ENCODE data around the gene UIMC1. TPM values are rescaled to one million over a fixed set of nuclear protein-coding genes. Genes with fewer than 3 reads are reported as not detected.
"Not testable (repeated sequence)": the region's sequence is repeated elsewhere in the genome, so short reads cannot be mapped to it uniquely, and the experiment has no call there.

The UIMC1 gene
- 10 to 100 TPM in 11 of 12 donors, not detected in 1; 15.1 to 47.4 (median 31.0) TPM for polyA plus RNA-seq (ENCODE audit: insufficient read length in 12 of 12)
- long read RNA-seq, donor 1, partial matches to known transcripts: 0 of 1 reads
- long read RNA-seq, donor 1, other reads (novel, unspliced or antisense): 0 of 1 reads
- long read RNA-seq, donor 2: 0 reads
- long read RNA-seq, donor 3: 0 reads
- long read RNA-seq, donor 4: 0 reads
- long read RNA-seq, donor 5, partial matches to known transcripts: 0 of 1 reads
- long read RNA-seq, donor 5, other reads (novel, unspliced or antisense): 0 of 1 reads
- long read RNA-seq, donor 6, partial matches to known transcripts: 0 of 4 reads
- long read RNA-seq, donor 6, other reads (novel, unspliced or antisense): 0 of 4 reads
- long read RNA-seq, donor 7, partial matches to known transcripts: 0 of 1 reads
- long read RNA-seq, donor 7, other reads (novel, unspliced or antisense): 0 of 1 reads
- long read RNA-seq, donor 8, partial matches to known transcripts: 0 of 1 reads
- long read RNA-seq, donor 8, other reads (novel, unspliced or antisense): 0 of 1 reads
- long read RNA-seq, donor 9: 0 reads
- long read RNA-seq, donor 10, partial matches to known transcripts: 0 of 1 reads
- long read RNA-seq, donor 10, other reads (novel, unspliced or antisense): 0 of 1 reads
- long read RNA-seq, donor 11, partial matches to known transcripts: 0 of 1 reads
- long read RNA-seq, donor 11, other reads (novel, unspliced or antisense): 0 of 1 reads

- DNase-seq: peak; percentile 93
Observed at GRCh38 chr5:177006265-177006972, at the start of gene UIMC1. TSS of gene UIMC1 (minus strand) at chr5:177006779. CDS start at chr5:176982615, 24,164 bp downstream.

GRCh38 chr5:177049285-177049684, 42.7 kb upstream of the UIMC1 start:
- DNase-seq: no peak

GRCh38 chr5:177048531-177048930, 42.0 kb upstream of the UIMC1 start:
- not testable (repeated sequence) for DNase-seq

- DNase-seq: no peak
Observed at GRCh38 chr5:177045631-177046030, 39.1 kb upstream of the UIMC1 start.

GRCh38 chr5:177044641-177045040, 38.1 kb upstream of the UIMC1 start:
- DNase-seq: no peak

GRCh38 chr5:177043958-177044357, 37.4 kb upstream of the UIMC1 start:
- DNase-seq: no peak

GRCh38 chr5:177043114-177043513, 36.5 kb upstream of the UIMC1 start:
- no peak for DNase-seq

GRCh38 chr5:177041936-177042335, 35.4 kb upstream of the UIMC1 start:
- no peak for DNase-seq

GRCh38 chr5:177040814-177041420, 34.3 kb upstream of the UIMC1 start:
- no peak for DNase-seq

- no peak for DNase-seq
Observed at GRCh38 chr5:177036921-177037320, 30.3 kb upstream of the UIMC1 start.

- no peak for DNase-seq
Observed at GRCh38 chr5:177036443-177036842, 29.9 kb upstream of the UIMC1 start.

- DNase-seq: no peak
Observed at GRCh38 chr5:177035976-177036375, 29.4 kb upstream of the UIMC1 start.

GRCh38 chr5:177029498-177029897, 22.9 kb upstream of the UIMC1 start:
- DNase-seq: no peak

- DNase-seq: no peak
Observed at GRCh38 chr5:177027665-177028064, 21.1 kb upstream of the UIMC1 start.

- DNase-seq: no peak
Observed at GRCh38 chr5:177025101-177025601, 18.6 kb upstream of the UIMC1 start.

- DNase-seq: no peak
Observed at GRCh38 chr5:177024559-177024958, 18.0 kb upstream of the UIMC1 start.

GRCh38 chr5:177023303-177023664, 16.7 kb upstream of the UIMC1 start:
- peak; percentile 15 for DNase-seq

GRCh38 chr5:177022386-177023302, 16.1 kb upstream of the UIMC1 start, which contains the start of gene ZNF346:
TSS of gene ZNF346 (plus strand) at chr5:177022696. CDS start at chr5:177022739, 43 bp downstream.
- DNase-seq: peak; percentile 95

GRCh38 chr5:177020033-177020432, 13.5 kb upstream of the UIMC1 start:
- DNase-seq: no peak

- DNase-seq: peak; percentile 14
Observed at GRCh38 chr5:177018341-177018740, 11.8 kb upstream of the UIMC1 start.

- no peak for DNase-seq
Observed at GRCh38 chr5:177015156-177015555, 8.6 kb upstream of the UIMC1 start.
